Measurements from ENCODE around the gene LINGO1.

GRCh38 chr15:77610731-77611130 is 22.0 kb downstream of the LINGO1 start:
- TF ChIP-seq CTCF (conservative IDR thresholded peaks at IDR 0.05 in 1 of 2, IDR thresholded peaks at IDR 0.05 in 1 of 2; ENCODE audit: low read depth in 1 of 2, low read length in 2 of 2) (no peak), EZH2 (IDR thresholded peaks at IDR 0.05; ENCODE audit: low read length, missing control alignments) (no peak)

Measured in fibroblast of lung (primary cell).